Tibial artery (tissue), 4 donors: ENCODE results near the gene FAM118A.
A peak's percentile ranks its signal among the peaks of the same experiment; 100 is the strongest.
"Not testable (repeated sequence)": the region's sequence is repeated elsewhere in the genome, so short reads cannot be mapped to it uniquely, and the experiment has no call there.

Experiments used
- DNase-seq, 2 donors: peaks; one replicate each; pipeline ENCODE4 v3.0.0-alpha.2; 2019
- H3K27ac ChIP-seq, 2 donors: fragments of 200-600 bp; sonication (generic) in 1 of 2; 1 replicate in 1 of 2; 2 replicates in 1 of 2; pipeline ENCODE4 v1.5.1; 2018 to 2019; ENCODE audit warnings: mild to moderate bottlenecking in 1 of 2
- H3K27me3 ChIP-seq, 2 donors: fragments of 200-600 bp; sonication (generic) in 1 of 2; one replicate each; pipeline versions ENCODE4 v1.5.1 to v1.6.0; 2016 to 2019
- H3K36me3 ChIP-seq, 3 donors: fragments of 200-600 bp; sonication (generic) in 2 of 3; one replicate each; pipeline ENCODE4 v1.5.1; 2016 to 2019; ENCODE audit warnings: mild to moderate bottlenecking in 2 of 3
- H3K4me1 ChIP-seq, 4 donors: fragments of 200-600 bp; sonication (generic) in 2 of 4; 1 replicate in 3 of 4; 2 replicates in 1 of 4; pipeline ENCODE4 v1.5.1; 2016 to 2019
- H3K4me3 ChIP-seq, 2 donors: fragments of 200-600 bp; sonication (generic) in 1 of 2; 1 replicate in 1 of 2; 2 replicates in 1 of 2; pipeline ENCODE4 v1.5.1; 2018 to 2019; ENCODE audit warnings: mild to moderate bottlenecking in 2 of 2
- H3K9me3 ChIP-seq, 3 donors: fragments of 200-600 bp; sonication (generic) in 1 of 3; one replicate each; pipeline ENCODE4 v1.5.1; 2016 to 2019
- CTCF ChIP-seq, 2 experiments: fragments of 200-600 bp in 1 of 2; fragments of 450-650 bp in 1 of 2; IDR thresholded peaks; one replicate each; pipeline ENCODE4 v1.5.1; 2017 to 2019; ENCODE audit warnings: antibody characterized with exemption in 2 of 2, mild to moderate bottlenecking in 1 of 2, moderate library complexity in 1 of 2
- intact Hi-C: fragments of 100-400 bp; cut with DNase I; formaldehyde crosslinking; loops from one replicate; pipeline ENCODE4 v1.15.0; 2023; ENCODE audit warnings: low total_unique reads

The FAM118A gene

GRCh38 chr22:45270095-45271020 lies 39.4 kb upstream of the FAM118A start:
- Histone ChIP-seq H3K4me3 (no peak overlapping the region), H3K27ac (peak overlapping the region in 1 of 2 donors; percentile 66), H3K27me3 (no peaks in the 10 kb centered on the region), H3K4me1 (peaks cover 3 to 43% (median 30%) of the 10 kb centered on the region in 4 donors), H3K36me3 (no peaks in the 10 kb centered on the region), H3K9me3 (no peaks in the 10 kb centered on the region)
- intact Hi-C loops = loop anchor here (2.0 kb wide), 1 partner anchor 48 kb away; no protein-coding TSS in a partner anchor
- TF ChIP-seq CTCF (IDR thresholded peaks at IDR 0.05) = no peak
- no peak for DNase-seq

- intact Hi-C loops = loop anchor here (2.0 kb wide), 1 partner anchor 47 kb away; no protein-coding TSS in a partner anchor
- no peak for TF ChIP-seq CTCF (IDR thresholded peaks at IDR 0.05)
- no peak overlapping the region for H3K4me3 ChIP-seq
- no peaks in the 10 kb centered on the region for H3K36me3 ChIP-seq
- H3K27me3 ChIP-seq = no peaks in the 10 kb centered on the region
- H3K4me1 ChIP-seq = peaks cover 3 to 43% (median 30%) of the 10 kb centered on the region in 4 donors
- H3K27ac ChIP-seq = peak overlapping the region; percentile 63 to 66
- H3K9me3 ChIP-seq = no peaks in the 10 kb centered on the region
- peak; percentile 74 to 84 for DNase-seq
Measured at GRCh38 chr22:45271667-45272201, 38.0 kb upstream of the FAM118A start.

GRCh38 chr22:45272498-45272897 lies 37.2 kb upstream of the FAM118A start:
- Histone ChIP-seq H3K4me3 (no peak overlapping the region), H3K9me3 (no peaks in the 10 kb centered on the region), H3K36me3 (no peaks in the 10 kb centered on the region), H3K27ac (peak overlapping the region; percentile 63 to 66), H3K4me1 (peaks cover 3 to 43% (median 30%) of the 10 kb centered on the region in 4 donors), H3K27me3 (no peaks in the 10 kb centered on the region)
- no peak for TF ChIP-seq CTCF (IDR thresholded peaks at IDR 0.05)
- intact Hi-C loops = no loop called here
- no peak for DNase-seq

- DNase-seq = no peak
- Histone ChIP-seq H3K36me3 (no peaks in the 10 kb centered on the region), H3K27me3 (no peaks in the 10 kb centered on the region), H3K27ac (peak overlapping the region in 1 of 2 donors; percentile 20), H3K4me1 (peaks cover 3 to 34% (median 22%) of the 10 kb centered on the region in 4 donors), H3K9me3 (no peaks in the 10 kb centered on the region), H3K4me3 (no peak overlapping the region)
- intact Hi-C loops = no loop called here
- TF ChIP-seq CTCF (IDR thresholded peaks at IDR 0.05) = no peak
Measured at GRCh38 chr22:45273452-45274075, 36.2 kb upstream of the FAM118A start.

- DNase-seq = no peak
- TF ChIP-seq CTCF (IDR thresholded peaks at IDR 0.05) = no peak
- no peaks in the 10 kb centered on the region for H3K27me3 ChIP-seq
- no peaks in the 10 kb centered on the region for H3K9me3 ChIP-seq
- no peak overlapping the region for H3K27ac ChIP-seq
- intact Hi-C loops = no loop called here
- H3K36me3 ChIP-seq = no peaks in the 10 kb centered on the region
- H3K4me3 ChIP-seq = no peak overlapping the region
- H3K4me1 ChIP-seq = peaks cover 3 to 32% (median 13%) of the 10 kb centered on the region in 4 donors
Measured at GRCh38 chr22:45276507-45277105, 33.1 kb upstream of the FAM118A start.

- H3K36me3 ChIP-seq, DNase-seq, intact Hi-C loops, H3K4me3 ChIP-seq, H3K27ac ChIP-seq, H3K9me3 ChIP-seq, H3K27me3 ChIP-seq: not testable (repeated sequence)
- peaks cover 0 to 28% (median 4%) of the 10 kb centered on the region in 4 donors for H3K4me1 ChIP-seq
Measured at GRCh38 chr22:45277720-45278119, 32.0 kb upstream of the FAM118A start.
